Coronary artery (tissue), 2 donors: ENCODE results near the gene LRP10.

Experiments
- DNase-seq: peaks from one replicate; pipeline ENCODE4 v3.0.0-alpha.2; 2017; ENCODE audit warnings: low spot score
- H3K27ac ChIP-seq, 2 donors: fragments of 200-600 bp; sonication (generic); one replicate each; pipeline ENCODE4 v1.5.1; 2016 to 2019
- H3K4me3 ChIP-seq: fragments of 200-600 bp; sonication (generic); 2 replicates; pipeline ENCODE4 v1.5.1; 2016; ENCODE audit warnings: mild to moderate bottlenecking, moderate library complexity
- CTCF ChIP-seq: fragments of 200-600 bp; sonication (generic); IDR thresholded peaks from one replicate; pipeline ENCODE4 v1.5.1; 2019; ENCODE audit warnings: antibody characterized with exemption

LRP10 gene

DNA sequence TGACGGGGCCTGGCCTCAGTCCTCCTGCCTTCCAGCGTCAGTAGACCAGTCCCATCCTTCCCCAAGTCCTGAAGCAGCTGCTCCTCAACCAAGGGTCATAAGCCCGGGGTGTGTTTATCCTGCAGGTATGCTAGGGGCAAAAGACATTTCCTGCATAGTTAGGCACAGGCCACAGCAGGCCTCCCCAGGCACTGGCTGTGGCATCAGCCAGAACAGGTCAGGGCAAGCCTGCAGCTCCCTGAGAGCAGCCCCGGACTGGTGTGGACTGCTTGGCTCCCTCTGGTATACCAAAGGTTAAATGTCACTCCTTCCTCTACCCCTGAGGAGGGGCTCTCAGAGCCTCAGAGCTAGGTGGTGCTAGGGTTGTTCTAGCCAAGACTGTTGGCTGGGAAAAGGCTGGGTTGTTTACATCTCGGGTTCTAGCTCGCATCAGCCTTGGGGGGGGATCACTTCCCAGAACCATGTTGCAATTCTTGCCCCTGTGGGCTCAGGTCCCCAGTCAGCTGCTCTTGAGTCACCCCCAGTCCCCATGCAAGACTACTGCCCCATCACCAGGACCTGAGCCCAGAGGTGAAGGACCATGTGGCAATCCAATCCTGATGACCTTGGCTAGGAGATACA lies 32.3 kb upstream of the LRP10 start:
- TF ChIP-seq CTCF: no peak
- H3K27ac ChIP-seq: peak overlapping the region; percentile 93 to 99
- H3K4me3 ChIP-seq: peak overlapping the region; percentile 90
- no peak for DNase-seq

DNA sequence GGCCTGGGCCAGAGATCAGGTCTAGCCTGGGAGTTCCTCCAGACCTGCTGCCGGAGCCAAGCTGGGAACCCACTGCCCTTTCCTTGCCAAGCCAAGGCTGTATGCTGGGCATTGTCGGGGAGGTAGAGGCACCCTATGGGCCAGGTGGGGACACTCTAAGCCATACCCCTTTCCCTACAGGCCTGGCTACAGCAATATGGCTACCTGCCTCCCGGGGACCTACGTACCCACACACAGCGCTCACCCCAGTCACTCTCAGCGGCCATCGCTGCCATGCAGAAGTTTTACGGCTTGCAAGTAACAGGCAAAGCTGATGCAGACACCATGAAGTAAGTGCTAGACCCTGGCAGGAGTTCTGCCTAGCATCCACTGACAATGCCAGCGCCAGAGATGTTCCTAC lies 30.2 kb upstream of the LRP10 start:
- no peak for TF ChIP-seq CTCF
- Histone ChIP-seq H3K4me3 (no peak overlapping the region), H3K27ac (peak overlapping the region in 1 of 2 donors; percentile 10)
- no peak for DNase-seq

GRCh38 chr14:22841769-22842168 lies 29.8 kb upstream of the LRP10 start:
- no peak overlapping the region for H3K4me3 ChIP-seq
- H3K27ac ChIP-seq: peak overlapping the region in 1 of 2 donors; percentile 10
- DNase-seq: no peak
- TF ChIP-seq CTCF: no peak

GRCh38 chr14:22842211-22843122 lies 29.1 kb upstream of the LRP10 start:
- no peak for TF ChIP-seq CTCF
- DNase-seq: no peak
- Histone ChIP-seq H3K4me3 (no peak overlapping the region), H3K27ac (peak overlapping the region in 1 of 2 donors; percentile 10)

GRCh38 chr14:22843123-22843925 lies 28.2 kb upstream of the LRP10 start:
- peak overlapping the region in 1 of 2 donors; percentile 8 for H3K27ac ChIP-seq
- DNase-seq: no peak

More at GRCh38 chr14:22843123-22843925, 28.2 kb upstream of the LRP10 start:
- no peak for TF ChIP-seq CTCF
- H3K4me3 ChIP-seq: no peak overlapping the region
